A549 (cell line): ENCODE results near the gene SUFU.

ENCODE experiments used
- EP300 ChIP-seq, 2 experiments: fragments of >200 bp; sonication (Bioruptor Twin); formaldehyde crosslinking; IDR thresholded peaks; 2 replicates in 1 of 2; 3 replicates in 1 of 2; pipeline ENCODE4 v1.6.1; 2016 to 2017
- GATA3 ChIP-seq: IDR thresholded peaks from 2 replicates; pipeline ENCODE4 v1.6.1; 2012; ENCODE audit warnings: borderline replicate concordance
- MYC ChIP-seq: IDR thresholded peaks from 2 replicates; pipeline ENCODE4 v1.6.1; 2012; ENCODE audit warnings: mild to moderate bottlenecking, inconsistent platforms, low read length, improper control_type of control experiment, borderline replicate concordance
- POLR2A ChIP-seq: IDR thresholded peaks from 2 replicates; pipeline ENCODE4 v1.6.1; 2012; ENCODE audit warnings: mild to moderate bottlenecking, low read length
- SMC3 ChIP-seq: fragments of >200 bp; sonication (Bioruptor Twin); formaldehyde crosslinking; IDR thresholded peaks from 3 replicates; pipeline ENCODE4 v1.6.1; 2018; ENCODE audit warnings: inconsistent platforms
- TF ChIP-seq, protein P1 (sequence below): fragments of 250-450 bp; sonication (Bioruptor Pico); IDR thresholded peaks from 2 replicates; pipeline ENCODE4 v1.5.0; 2021; ENCODE audit warnings: mild to moderate bottlenecking, moderate library complexity, borderline replicate concordance
- TF ChIP-seq, protein P2 (sequence below): fragments of 200-600 bp; sonication (generic); IDR thresholded peaks from 2 replicates; pipeline ENCODE4 v1.6.1; 2016; ENCODE audit warnings: antibody characterized with exemption, mild to moderate bottlenecking, moderate library complexity
- TF ChIP-seq, protein P3 (sequence below): fragments of >200 bp; sonication (Bioruptor Twin); formaldehyde crosslinking; IDR thresholded peaks from 3 replicates; pipeline ENCODE4 v1.5.1; 2016

DNA sequence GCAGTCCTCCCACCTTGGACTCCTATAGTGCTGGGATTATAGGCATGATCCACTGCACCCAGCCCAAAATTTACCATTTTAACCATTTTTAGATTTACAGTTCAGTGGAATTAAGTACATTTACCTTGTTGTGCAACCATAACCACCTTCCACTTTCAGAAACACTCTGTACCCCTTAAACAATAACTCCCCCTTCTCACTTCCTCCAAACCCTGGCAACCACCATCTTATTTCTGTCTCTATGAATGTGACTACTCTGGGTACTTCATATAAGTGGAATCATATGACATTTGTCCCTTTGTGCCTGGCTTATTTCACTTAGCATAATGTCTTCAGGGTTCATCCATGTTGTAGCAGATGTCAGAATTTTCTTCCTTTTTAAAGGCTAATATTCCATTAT lies 33.6 kb downstream of the SUFU start:
- TF ChIP-seq, protein P1, sequence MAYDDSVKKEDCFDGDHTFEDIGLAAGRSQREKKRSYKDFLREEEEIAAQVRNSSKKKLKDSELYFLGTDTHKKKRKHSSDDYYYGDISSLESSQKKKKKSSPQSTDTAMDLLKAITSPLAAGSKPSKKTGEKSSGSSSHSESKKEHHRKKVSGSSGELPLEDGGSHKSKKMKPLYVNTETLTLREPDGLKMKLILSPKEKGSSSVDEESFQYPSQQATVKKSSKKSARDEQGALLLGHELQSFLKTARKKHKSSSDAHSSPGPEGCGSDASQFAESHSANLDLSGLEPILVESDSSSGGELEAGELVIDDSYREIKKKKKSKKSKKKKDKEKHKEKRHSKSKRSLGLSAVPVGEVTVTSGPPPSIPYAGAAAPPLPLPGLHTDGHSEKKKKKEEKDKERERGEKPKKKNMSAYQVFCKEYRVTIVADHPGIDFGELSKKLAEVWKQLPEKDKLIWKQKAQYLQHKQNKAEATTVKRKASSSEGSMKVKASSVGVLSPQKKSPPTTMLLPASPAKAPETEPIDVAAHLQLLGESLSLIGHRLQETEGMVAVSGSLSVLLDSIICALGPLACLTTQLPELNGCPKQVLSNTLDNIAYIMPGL (CRISPR knock-in tag) = no peak
- TF ChIP-seq, protein P2, sequence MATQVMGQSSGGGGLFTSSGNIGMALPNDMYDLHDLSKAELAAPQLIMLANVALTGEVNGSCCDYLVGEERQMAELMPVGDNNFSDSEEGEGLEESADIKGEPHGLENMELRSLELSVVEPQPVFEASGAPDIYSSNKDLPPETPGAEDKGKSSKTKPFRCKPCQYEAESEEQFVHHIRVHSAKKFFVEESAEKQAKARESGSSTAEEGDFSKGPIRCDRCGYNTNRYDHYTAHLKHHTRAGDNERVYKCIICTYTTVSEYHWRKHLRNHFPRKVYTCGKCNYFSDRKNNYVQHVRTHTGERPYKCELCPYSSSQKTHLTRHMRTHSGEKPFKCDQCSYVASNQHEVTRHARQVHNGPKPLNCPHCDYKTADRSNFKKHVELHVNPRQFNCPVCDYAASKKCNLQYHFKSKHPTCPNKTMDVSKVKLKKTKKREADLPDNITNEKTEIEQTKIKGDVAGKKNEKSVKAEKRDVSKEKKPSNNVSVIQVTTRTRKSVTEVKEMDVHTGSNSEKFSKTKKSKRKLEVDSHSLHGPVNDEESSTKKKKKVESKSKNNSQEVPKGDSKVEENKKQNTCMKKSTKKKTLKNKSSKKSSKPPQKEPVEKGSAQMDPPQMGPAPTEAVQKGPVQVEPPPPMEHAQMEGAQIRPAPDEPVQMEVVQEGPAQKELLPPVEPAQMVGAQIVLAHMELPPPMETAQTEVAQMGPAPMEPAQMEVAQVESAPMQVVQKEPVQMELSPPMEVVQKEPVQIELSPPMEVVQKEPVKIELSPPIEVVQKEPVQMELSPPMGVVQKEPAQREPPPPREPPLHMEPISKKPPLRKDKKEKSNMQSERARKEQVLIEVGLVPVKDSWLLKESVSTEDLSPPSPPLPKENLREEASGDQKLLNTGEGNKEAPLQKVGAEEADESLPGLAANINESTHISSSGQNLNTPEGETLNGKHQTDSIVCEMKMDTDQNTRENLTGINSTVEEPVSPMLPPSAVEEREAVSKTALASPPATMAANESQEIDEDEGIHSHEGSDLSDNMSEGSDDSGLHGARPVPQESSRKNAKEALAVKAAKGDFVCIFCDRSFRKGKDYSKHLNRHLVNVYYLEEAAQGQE = no peak
- TF ChIP-seq, protein P3, sequence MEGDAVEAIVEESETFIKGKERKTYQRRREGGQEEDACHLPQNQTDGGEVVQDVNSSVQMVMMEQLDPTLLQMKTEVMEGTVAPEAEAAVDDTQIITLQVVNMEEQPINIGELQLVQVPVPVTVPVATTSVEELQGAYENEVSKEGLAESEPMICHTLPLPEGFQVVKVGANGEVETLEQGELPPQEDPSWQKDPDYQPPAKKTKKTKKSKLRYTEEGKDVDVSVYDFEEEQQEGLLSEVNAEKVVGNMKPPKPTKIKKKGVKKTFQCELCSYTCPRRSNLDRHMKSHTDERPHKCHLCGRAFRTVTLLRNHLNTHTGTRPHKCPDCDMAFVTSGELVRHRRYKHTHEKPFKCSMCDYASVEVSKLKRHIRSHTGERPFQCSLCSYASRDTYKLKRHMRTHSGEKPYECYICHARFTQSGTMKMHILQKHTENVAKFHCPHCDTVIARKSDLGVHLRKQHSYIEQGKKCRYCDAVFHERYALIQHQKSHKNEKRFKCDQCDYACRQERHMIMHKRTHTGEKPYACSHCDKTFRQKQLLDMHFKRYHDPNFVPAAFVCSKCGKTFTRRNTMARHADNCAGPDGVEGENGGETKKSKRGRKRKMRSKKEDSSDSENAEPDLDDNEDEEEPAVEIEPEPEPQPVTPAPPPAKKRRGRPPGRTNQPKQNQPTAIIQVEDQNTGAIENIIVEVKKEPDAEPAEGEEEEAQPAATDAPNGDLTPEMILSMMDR = no peak
- TF ChIP-seq POLR2A = no peak
- TF ChIP-seq EP300 (IDR thresholded peaks at IDR 0.05) = no peak
- TF ChIP-seq GATA3 = no peak
- TF ChIP-seq MYC = no peak
- no peak for TF ChIP-seq SMC3
